Naive thymus-derived CD4-positive, alpha-beta T cell (primary cell): Measurements from ENCODE around the gene IL17D. TPM values are rescaled to one million over a fixed set of nuclear protein-coding genes. Genes with fewer than 3 reads are reported as not detected.

Experiments used
- ATAC-seq: fragments of 150-1000 bp; cut with Tn5 transposase; 2 replicates; pipeline ENCODE4 v1.10.0; 2021; ENCODE audit warnings: mild to moderate bottlenecking, moderate library complexity
- CTCF ChIA-PET: fragments of 350-600 bp; sonication (Branson Sonifier 250); formaldehyde crosslinking; loops from one replicate; lab custom pipeline; 2021; ENCODE audit warnings: antibody characterized with exemption; lab: Charles Lee
- POLR2A ChIA-PET: fragments of 350-600 bp; sonication (Branson Sonifier 250); formaldehyde crosslinking; loops from one replicate; lab custom pipeline; 2021; ENCODE audit warnings: antibody characterized with exemption, inconsistent platforms; lab: Charles Lee
- DNase-seq, 9 donors: peaks; one replicate each; pipeline versions ENCODE4 v3.0.0 to v3.0.0-alpha.2; 2020 to 2022; ENCODE audit warnings: mixed read lengths in 1 of 9
- H3K27ac ChIP-seq: one replicate; pipeline ENCODE4 v1.7.0; 2013; ENCODE audit warnings: mild to moderate bottlenecking, low read depth, low read length, moderate library complexity
- H3K27me3 ChIP-seq, 2 donors: one replicate each; pipeline ENCODE4 v1.7.0; 2013; ENCODE audit warnings: low read length in 2 of 2, mild to moderate bottlenecking in 2 of 2, moderate library complexity in 2 of 2; ENCODE audit not compliant: control insufficient read depth in 2 of 2, insufficient read depth in 2 of 2
- H3K36me3 ChIP-seq, 3 experiments: 1 replicate in 2 of 3; 2 replicates in 1 of 3; pipeline ENCODE4 v1.7.0; 2013; ENCODE audit warnings: low read length in 3 of 3, mild to moderate bottlenecking in 3 of 3, moderate library complexity in 1 of 3; ENCODE audit not compliant: insufficient read depth in 3 of 3, control insufficient read depth in 2 of 3
- H3K4me1 ChIP-seq, 2 donors: one replicate each; pipeline ENCODE4 v1.7.0; 2013; ENCODE audit warnings: low read length in 2 of 2, mild to moderate bottlenecking in 2 of 2, moderate library complexity in 1 of 2; ENCODE audit not compliant: control insufficient read depth in 2 of 2, insufficient read depth in 2 of 2
- H3K4me3 ChIP-seq: 2 replicates; pipeline ENCODE4 v1.7.0; 2013; ENCODE audit warnings: mild to moderate bottlenecking, low read length
- H3K9me3 ChIP-seq, 3 experiments: 1 replicate in 2 of 3; 2 replicates in 1 of 3; pipeline ENCODE4 v1.7.0; 2013; ENCODE audit warnings: low read length in 3 of 3; ENCODE audit not compliant: control insufficient read depth in 2 of 3
- H3K27ac Mint-ChIP-seq, 9 donors: one replicate each; pipeline ENCODE4 v1.8.0; 2020 to 2022; ENCODE audit warnings: mixed read lengths in 9 of 9, mild to moderate bottlenecking in 8 of 9, moderate library complexity in 5 of 9, inconsistent platforms in 2 of 9
- H3K27me3 Mint-ChIP-seq, 5 donors: one replicate each; pipeline ENCODE4 v1.8.0; 2021 to 2022; ENCODE audit warnings: mixed read lengths in 5 of 5, mild to moderate bottlenecking in 1 of 5
- H3K36me3 Mint-ChIP-seq, 5 donors: one replicate each; pipeline ENCODE4 v1.8.0; 2020 to 2022; ENCODE audit warnings: mixed read lengths in 5 of 5, mild to moderate bottlenecking in 3 of 5, inconsistent platforms in 1 of 5
- H3K4me1 Mint-ChIP-seq, 7 donors: one replicate each; pipeline ENCODE4 v1.8.0; 2020 to 2022; ENCODE audit warnings: mixed read lengths in 7 of 7, mild to moderate bottlenecking in 3 of 7, inconsistent platforms in 1 of 7
- H3K4me3 Mint-ChIP-seq, 10 donors: one replicate each; pipeline ENCODE4 v1.8.0; 2020 to 2022; ENCODE audit warnings: mild to moderate bottlenecking in 10 of 10, mixed read lengths in 10 of 10, moderate library complexity in 6 of 10, inconsistent platforms in 2 of 10
- H3K9me3 Mint-ChIP-seq, 11 donors: one replicate each; pipeline ENCODE4 v1.8.0; 2020 to 2022; ENCODE audit warnings: mixed read lengths in 11 of 11, mild to moderate bottlenecking in 4 of 11, inconsistent platforms in 1 of 11, moderate library complexity in 1 of 11
- intact Hi-C, 2 donors: fragments of 100-400 bp; cut with micrococcal nuclease; formaldehyde crosslinking; loops; one replicate each; pipeline ENCODE4 v1.15.1; 2023
- polyA plus RNA-seq, 2 donors: library from polyadenylated mRNA; unstranded; fragments of 300-500 nt; fragmentation: Illumina TruSeq; gene quantifications; one replicate each; pipeline ENCODE4 v1.2.3, GENCODE V29; 2021
- total RNA-seq, 6 experiments: library from RNA in 5 of 6; stranded (reverse) in 5 of 6; gene quantifications; 1 replicate in 5 of 6; 2 replicates in 1 of 6; pipeline ENCODE4 v1.2.3 and lab custom pipeline; 2021 to 2026

The IL17D gene
- total and polyA plus RNA-seq, 7 experiments from 2014 or later = 0.10 to 0.32 (median 0.19) TPM; not detected in 4

GRCh38 chr13:20767309-20767943 lies 63.9 kb downstream of the IL17D start:
- H3K9me3 Mint-ChIP-seq = peaks cover 5 to 41% (median 20%) of the 10 kb centered on the region in 11 donors
- H3K4me1 Mint-ChIP-seq = peaks cover 9 to 35% (median 28%) of the 10 kb centered on the region in 7 donors
- no peaks in the 10 kb centered on the region for H3K27me3 Mint-ChIP-seq
- Histone ChIP-seq H3K4me1 (peaks cover 3 to 4% of the 10 kb centered on the region in 2 donors), H3K27ac (no peak overlapping the region), H3K4me3 (no peak overlapping the region), H3K36me3 (peaks cover 0 to 5% (median 0%) of the 10 kb centered on the region in 3 experiments), H3K27me3 (no peaks in the 10 kb centered on the region), H3K9me3 (peaks cover 0 to 14% (median 0%) of the 10 kb centered on the region in 3 experiments)
- ChIA-PET CTCF (no interaction called here), POLR2A (interaction anchor here (1.3 to 1.4 kb wide), 2 partner anchors 12 to 135 kb away, joined by 3 read pairs; partner anchors contain the start of gene XPO4)
- intact Hi-C loops = no loop called here
- H3K36me3 Mint-ChIP-seq = peaks cover 14 to 50% (median 39%) of the 10 kb centered on the region in 5 donors
- H3K4me3 Mint-ChIP-seq = peak overlapping the region in 1 of 10 donors; percentile 46
- DNase-seq (no peak), ATAC-seq (no peak)
- peak overlapping the region in 1 of 9 donors; percentile 24 for H3K27ac Mint-ChIP-seq

- Mint-ChIP-seq H3K4me1 (peaks cover 19 to 47% (median 40%) of the 10 kb centered on the region in 7 donors), H3K4me3 (no peak overlapping the region), H3K9me3 (peaks cover 5 to 45% (median 20%) of the 10 kb centered on the region in 11 donors), H3K36me3 (peaks cover 14 to 57% (median 38%) of the 10 kb centered on the region in 5 donors), H3K27ac (peak overlapping the region in 3 of 9 donors; percentile 30 to 83 (median 52)), H3K27me3 (no peaks in the 10 kb centered on the region)
- Histone ChIP-seq H3K36me3 (peaks cover 0 to 5% (median 0%) of the 10 kb centered on the region in 3 experiments), H3K4me3 (no peak overlapping the region), H3K4me1 (peaks cover 9 to 13% of the 10 kb centered on the region in 2 donors), H3K27me3 (no peaks in the 10 kb centered on the region), H3K27ac (no peak overlapping the region), H3K9me3 (peaks cover 0 to 14% (median 0%) of the 10 kb centered on the region in 3 experiments)
- ATAC-seq (no peak), DNase-seq (no peak)
- ChIA-PET CTCF (no interaction called here), POLR2A (interaction anchor here (1.0 kb wide), 1 partner anchor 207 kb away, joined by 3 read pairs; no protein-coding TSS in a partner anchor)
- intact Hi-C loops = no loop called here
These were observed 65.6 kb downstream of the IL17D start for GRCh38 chr13:20769091-20769490.

- Histone ChIP-seq H3K27ac (no peak overlapping the region), H3K9me3 (peaks cover 0 to 14% (median 0%) of the 10 kb centered on the region in 3 experiments), H3K27me3 (no peaks in the 10 kb centered on the region), H3K4me1 (peaks cover 9 to 16% of the 10 kb centered on the region in 2 donors), H3K4me3 (no peak overlapping the region), H3K36me3 (peaks cover 0 to 5% (median 0%) of the 10 kb centered on the region in 3 experiments)
- intact Hi-C loops = loop anchor here (5.0 kb wide), 7 partner anchors 527 to 1138 kb away; partner anchors contain the start of genes FGF9 (in 1 of the 2), MICU2 (in 1 of the 2), MPHOSPH8 (in 1 of the 2) and ZDHHC20 (in 1 of the 2)
- DNase-seq (no peak), ATAC-seq (no peak)
- Mint-ChIP-seq H3K4me1 (peaks cover 22 to 54% (median 45%) of the 10 kb centered on the region in 7 donors), H3K27ac (peak overlapping the region in 7 of 9 donors; percentile 35 to 83 (median 69)), H3K27me3 (no peaks in the 10 kb centered on the region), H3K4me3 (peak overlapping the region in 3 of 10 donors; percentile 10 to 43 (median 27)), H3K9me3 (peaks cover 5 to 45% (median 20%) of the 10 kb centered on the region in 11 donors), H3K36me3 (peaks cover 14 to 58% (median 35%) of the 10 kb centered on the region in 5 donors)
- CTCF ChIA-PET = no interaction called here
- POLR2A ChIA-PET = no interaction called here
These were observed 66.3 kb downstream of the IL17D start for GRCh38 chr13:20769834-20770233.

Other genes with a start within 250 kb of the IL17D start
- gene CRYL1, start 177.8 kb upstream of the IL17D start, total RNA-seq = 10 to 100 TPM; 12.3 to 21.2 (median 16.3) TPM
- gene CRYL1, start 177.8 kb upstream of the IL17D start, polyA plus RNA-seq = 10 to 100 TPM; 32.4 to 44.1 TPM
- gene IFT88, start 136.5 kb upstream of the IL17D start, total RNA-seq = 10 to 100 TPM in 3 of 5 experiments, 1 to 10 TPM in 2; 5.0 to 17.0 (median 11.7) TPM
- gene IFT88, start 136.5 kb upstream of the IL17D start, polyA plus RNA-seq = 1 to 10 TPM; 6.4 to 7.9 TPM
- 10 to 100 TPM in 1 of 5 experiments, 1 to 10 TPM in 4; 4.2 to 11.2 (median 8.5) TPM for gene EEF1AKMT1, start 70.3 kb downstream of the IL17D start, total RNA-seq
- 10 to 100 TPM; 13.1 to 14.1 TPM for gene EEF1AKMT1, start 70.3 kb downstream of the IL17D start, polyA plus RNA-seq
- 10 to 100 TPM; 20.9 to 26.5 (median 23.5) TPM for gene XPO4, start 199.0 kb downstream of the IL17D start, total RNA-seq
- gene XPO4, start 199.0 kb downstream of the IL17D start, polyA plus RNA-seq = 1 to 10 TPM; 6.1 to 6.9 TPM